Vagina (tissue), 2 donors: ENCODE data around the gene LRRC7. TPM values are rescaled to one million over a fixed set of nuclear protein-coding genes. Genes with fewer than 3 reads are reported as not detected.

Experiments used
- DNase-seq, 2 donors: peaks; one replicate each; pipeline ENCODE4 v3.0.0-alpha.2; 2017; ENCODE audit errors: extremely low spot score in 2 of 2
- H3K27ac ChIP-seq: fragments of 200-600 bp; sonication (generic); one replicate; pipeline ENCODE4 v1.5.1; 2019
- H3K27me3 ChIP-seq: fragments of 200-600 bp; sonication (generic); one replicate; pipeline ENCODE4 v1.5.1; 2019
- H3K36me3 ChIP-seq, 2 donors: fragments of 200-600 bp; sonication (generic); one replicate each; pipeline ENCODE4 v1.5.1; 2017 to 2019
- H3K4me1 ChIP-seq: fragments of 200-600 bp; sonication (generic); one replicate; pipeline ENCODE4 v1.5.1; 2019
- H3K4me3 ChIP-seq, 2 donors: fragments of 200-600 bp; sonication (generic); 1 replicate in 1 of 2; 2 replicates in 1 of 2; pipeline ENCODE4 v1.5.1; 2016 to 2019
- H3K9me3 ChIP-seq: fragments of 200-600 bp; sonication (generic); one replicate; pipeline ENCODE4 v1.5.1; 2019
- POLR2A ChIP-seq, 2 donors: fragments of 450-650 bp; IDR thresholded peaks; one replicate each; pipeline ENCODE4 v1.6.1; 2017; ENCODE audit warnings: antibody characterized with exemption in 2 of 2, mild to moderate bottlenecking in 2 of 2, moderate library complexity in 2 of 2
- POLR2AphosphoS5 ChIP-seq, 2 donors: sonication (generic); formaldehyde crosslinking; IDR thresholded peaks; one replicate each; pipeline ENCODE4 v1.9.0; 2017; ENCODE audit warnings: antibody characterized with exemption in 2 of 2, mild to moderate bottlenecking in 2 of 2, low read depth in 1 of 2; ENCODE audit not compliant: insufficient read depth in 1 of 2
- intact Hi-C: fragments of 100-400 bp; cut with DNase I; formaldehyde crosslinking; loops from one replicate; pipeline ENCODE4 v1.15.1; 2023
- total RNA-seq: library from RNA; depleted of rRNA; stranded (reverse); fragments of >200 nt; gene quantifications from one replicate; pipeline ENCODE4 v1.2.3, GENCODE V29; 2016
- TF ChIP-seq, protein P1 (sequence below), 3 experiments: fragments of 450-650 bp in 2 of 3; fragments of 200-600 bp in 1 of 3; sonication (generic) in 1 of 3; IDR thresholded peaks; one replicate each; pipeline ENCODE4 v1.5.1; 2017 to 2019; ENCODE audit warnings: antibody characterized with exemption in 3 of 3, mild to moderate bottlenecking in 2 of 3, moderate library complexity in 2 of 3

Gene LRRC7
- total RNA-seq, 1 donor from 2014 or later: not detected

GRCh38 chr1:69940231-69940630 is 372.5 kb downstream of the LRRC7 start:
- H3K9me3 ChIP-seq: no peaks in the 10 kb centered on the region
- intact Hi-C loops: no loop called here
- H3K27me3 ChIP-seq: no peaks in the 10 kb centered on the region
- no peak overlapping the region for H3K4me3 ChIP-seq
- no peak overlapping the region for H3K27ac ChIP-seq
- no peaks in the 10 kb centered on the region for H3K4me1 ChIP-seq
- no peaks in the 10 kb centered on the region for H3K36me3 ChIP-seq
- TF ChIP-seq, protein P1, sequence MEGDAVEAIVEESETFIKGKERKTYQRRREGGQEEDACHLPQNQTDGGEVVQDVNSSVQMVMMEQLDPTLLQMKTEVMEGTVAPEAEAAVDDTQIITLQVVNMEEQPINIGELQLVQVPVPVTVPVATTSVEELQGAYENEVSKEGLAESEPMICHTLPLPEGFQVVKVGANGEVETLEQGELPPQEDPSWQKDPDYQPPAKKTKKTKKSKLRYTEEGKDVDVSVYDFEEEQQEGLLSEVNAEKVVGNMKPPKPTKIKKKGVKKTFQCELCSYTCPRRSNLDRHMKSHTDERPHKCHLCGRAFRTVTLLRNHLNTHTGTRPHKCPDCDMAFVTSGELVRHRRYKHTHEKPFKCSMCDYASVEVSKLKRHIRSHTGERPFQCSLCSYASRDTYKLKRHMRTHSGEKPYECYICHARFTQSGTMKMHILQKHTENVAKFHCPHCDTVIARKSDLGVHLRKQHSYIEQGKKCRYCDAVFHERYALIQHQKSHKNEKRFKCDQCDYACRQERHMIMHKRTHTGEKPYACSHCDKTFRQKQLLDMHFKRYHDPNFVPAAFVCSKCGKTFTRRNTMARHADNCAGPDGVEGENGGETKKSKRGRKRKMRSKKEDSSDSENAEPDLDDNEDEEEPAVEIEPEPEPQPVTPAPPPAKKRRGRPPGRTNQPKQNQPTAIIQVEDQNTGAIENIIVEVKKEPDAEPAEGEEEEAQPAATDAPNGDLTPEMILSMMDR (IDR thresholded peaks at IDR 0.05): no peak
- TF ChIP-seq POLR2A (IDR thresholded peaks at IDR 0.05): no peak
- no peak for TF ChIP-seq POLR2AphosphoS5 (IDR thresholded peaks at IDR 0.05; ENCODE audit: insufficient read depth in 1 of 2, low read depth in 1 of 2)
- DNase-seq: no peak

DNA sequence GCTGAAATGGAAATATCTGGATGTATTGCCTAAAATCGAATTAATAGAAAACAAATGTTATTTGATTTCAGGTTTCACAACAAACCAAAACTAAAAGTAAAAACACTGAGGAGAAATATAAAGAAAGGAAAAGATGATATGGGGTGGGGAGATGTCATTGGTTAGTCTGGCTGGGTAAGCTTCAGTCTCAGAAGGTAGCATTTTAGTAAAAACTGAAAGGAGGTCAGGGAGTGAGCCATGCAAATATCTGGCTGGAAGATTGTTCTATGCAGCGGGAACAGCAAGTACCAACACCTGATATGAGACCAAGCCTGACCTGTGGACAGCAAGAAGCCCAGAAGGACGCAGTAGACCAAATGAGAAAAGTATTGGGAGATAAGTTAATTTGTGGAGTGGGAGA is 373.1 kb downstream of the LRRC7 start:
- Histone ChIP-seq H3K27ac (no peak overlapping the region), H3K9me3 (no peaks in the 10 kb centered on the region), H3K4me3 (no peak overlapping the region), H3K27me3 (no peaks in the 10 kb centered on the region), H3K36me3 (no peaks in the 10 kb centered on the region), H3K4me1 (no peaks in the 10 kb centered on the region)
- intact Hi-C loops: no loop called here
- no peak for DNase-seq
- TF ChIP-seq POLR2A (IDR thresholded peaks at IDR 0.05) (no peak), POLR2AphosphoS5 (IDR thresholded peaks at IDR 0.05; ENCODE audit: insufficient read depth in 1 of 2, low read depth in 1 of 2) (no peak)
- TF ChIP-seq, protein P1 (IDR thresholded peaks at IDR 0.05): no peak

DNA sequence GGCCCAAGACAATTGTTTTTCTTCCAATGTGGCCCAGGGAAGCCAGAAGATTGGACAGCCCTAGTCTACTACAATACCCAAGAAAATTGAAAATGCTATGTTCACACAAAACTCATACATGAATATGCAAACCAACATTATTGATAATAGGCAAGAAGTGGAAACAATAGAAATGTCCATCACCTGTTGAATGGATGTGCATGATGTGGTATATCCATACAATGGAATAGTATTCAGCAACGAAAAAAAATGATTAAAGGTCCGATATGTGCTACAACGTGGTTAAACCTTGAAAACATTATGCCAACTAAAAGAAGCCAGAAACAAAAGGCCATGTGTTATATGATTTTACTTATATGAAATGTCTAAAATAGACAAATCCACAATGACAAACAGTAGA is 375.3 kb downstream of the LRRC7 start:
- H3K4me3 ChIP-seq: no peak overlapping the region
- TF ChIP-seq POLR2AphosphoS5 (IDR thresholded peaks at IDR 0.05; ENCODE audit: insufficient read depth in 1 of 2, low read depth in 1 of 2) (no peak), POLR2A (IDR thresholded peaks at IDR 0.05) (no peak)
- TF ChIP-seq, protein P1 (IDR thresholded peaks at IDR 0.05): no peak
- no peaks in the 10 kb centered on the region for H3K36me3 ChIP-seq

DNA sequence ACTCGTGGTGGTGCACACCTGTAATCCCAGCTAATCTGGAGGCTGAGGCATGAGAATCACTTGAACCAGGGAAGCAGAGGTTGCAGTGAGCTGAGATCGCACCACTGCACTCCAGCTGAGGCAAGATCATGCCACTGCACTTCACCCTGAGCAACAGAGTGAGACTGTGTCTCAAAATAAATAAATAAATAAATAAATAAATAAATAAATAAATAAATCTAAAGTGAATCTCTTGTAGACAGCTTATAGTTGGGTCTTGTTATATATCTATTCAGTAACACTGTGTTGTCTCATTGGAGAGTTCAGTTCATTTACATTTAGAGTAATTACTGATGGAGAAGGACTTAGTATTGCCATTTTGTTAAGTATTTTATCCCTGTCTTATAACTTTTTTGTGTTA is 379.2 kb downstream of the LRRC7 start:
- no peak overlapping the region for H3K4me3 ChIP-seq
- no peaks in the 10 kb centered on the region for H3K9me3 ChIP-seq
- intact Hi-C loops: no loop called here
- no peaks in the 10 kb centered on the region for H3K36me3 ChIP-seq
- no peak overlapping the region for H3K27ac ChIP-seq
- TF ChIP-seq POLR2AphosphoS5 (IDR thresholded peaks at IDR 0.05; ENCODE audit: insufficient read depth in 1 of 2, low read depth in 1 of 2): no peak
- TF ChIP-seq, protein P1 (IDR thresholded peaks at IDR 0.05): no peak
- no peak for TF ChIP-seq POLR2A (IDR thresholded peaks at IDR 0.05)
- DNase-seq: no peak
- no peaks in the 10 kb centered on the region for H3K4me1 ChIP-seq
- H3K27me3 ChIP-seq: no peaks in the 10 kb centered on the region

More for the DNA sequence above, 375.3 kb downstream of the LRRC7 start:
- Histone ChIP-seq H3K27ac (no peak overlapping the region), H3K4me1 (no peaks in the 10 kb centered on the region), H3K27me3 (no peaks in the 10 kb centered on the region), H3K9me3 (no peaks in the 10 kb centered on the region)
- no peak for DNase-seq
- intact Hi-C loops: no loop called here

- Histone ChIP-seq H3K27ac (no peak overlapping the region), H3K4me1 (no peaks in the 10 kb centered on the region), H3K4me3 (no peak overlapping the region), H3K27me3 (no peaks in the 10 kb centered on the region), H3K9me3 (no peaks in the 10 kb centered on the region), H3K36me3 (no peaks in the 10 kb centered on the region)
- intact Hi-C loops: no loop called here
- no peak for DNase-seq
- TF ChIP-seq POLR2AphosphoS5 (IDR thresholded peaks at IDR 0.05; ENCODE audit: insufficient read depth in 1 of 2, low read depth in 1 of 2): no peak
- TF ChIP-seq POLR2A (IDR thresholded peaks at IDR 0.05): no peak
- TF ChIP-seq, protein P1 (IDR thresholded peaks at IDR 0.05): no peak
Measured at GRCh38 chr1:69947837-69948236, 380.1 kb downstream of the LRRC7 start.
